ENCODE data around the gene PDE4B.

- TF ChIP-seq POLR2A (IDR thresholded peaks at IDR 0.05) = no peak
- TF ChIP-seq EP300 (IDR thresholded peaks at IDR 0.05) = no peak
- TF ChIP-seq, protein P1, sequence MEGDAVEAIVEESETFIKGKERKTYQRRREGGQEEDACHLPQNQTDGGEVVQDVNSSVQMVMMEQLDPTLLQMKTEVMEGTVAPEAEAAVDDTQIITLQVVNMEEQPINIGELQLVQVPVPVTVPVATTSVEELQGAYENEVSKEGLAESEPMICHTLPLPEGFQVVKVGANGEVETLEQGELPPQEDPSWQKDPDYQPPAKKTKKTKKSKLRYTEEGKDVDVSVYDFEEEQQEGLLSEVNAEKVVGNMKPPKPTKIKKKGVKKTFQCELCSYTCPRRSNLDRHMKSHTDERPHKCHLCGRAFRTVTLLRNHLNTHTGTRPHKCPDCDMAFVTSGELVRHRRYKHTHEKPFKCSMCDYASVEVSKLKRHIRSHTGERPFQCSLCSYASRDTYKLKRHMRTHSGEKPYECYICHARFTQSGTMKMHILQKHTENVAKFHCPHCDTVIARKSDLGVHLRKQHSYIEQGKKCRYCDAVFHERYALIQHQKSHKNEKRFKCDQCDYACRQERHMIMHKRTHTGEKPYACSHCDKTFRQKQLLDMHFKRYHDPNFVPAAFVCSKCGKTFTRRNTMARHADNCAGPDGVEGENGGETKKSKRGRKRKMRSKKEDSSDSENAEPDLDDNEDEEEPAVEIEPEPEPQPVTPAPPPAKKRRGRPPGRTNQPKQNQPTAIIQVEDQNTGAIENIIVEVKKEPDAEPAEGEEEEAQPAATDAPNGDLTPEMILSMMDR (IDR thresholded peaks at IDR 0.05) = no peak
Observed at GRCh38 chr1:66353257-66353656, 560.6 kb downstream of the PDE4B start.

All from sigmoid colon (tissue), 4 donors.